Natural killer cell (primary cell): ENCODE results near the gene AUH. TPM values are rescaled to one million over a fixed set of nuclear protein-coding genes. Genes with fewer than 3 reads are reported as not detected.
A peak's percentile ranks its signal among the peaks of the same experiment; 100 is the strongest.

Source experiments
- ATAC-seq, 3 donors: fragments of 150-1000 bp in 2 of 3; fragments of 200-7000 bp in 1 of 3; cut with Tn5 transposase; 1 replicate in 1 of 3; 2 replicates in 2 of 3; pipeline ENCODE4 v1.10.0; 2021; ENCODE audit warnings: mild to moderate bottlenecking in 2 of 3, moderate library complexity in 2 of 3
- DNase-seq, 2 donors: peaks; one replicate each; pipeline versions ENCODE4 v3.0.0 to v3.0.0-alpha.2; 2013 to 2021; ENCODE audit warnings: mixed read lengths in 1 of 2
- H3K27ac ChIP-seq: one replicate; pipeline ENCODE4 v1.5.1; 2013; ENCODE audit warnings: mild to moderate bottlenecking, low read length
- H3K27me3 ChIP-seq: one replicate; pipeline ENCODE4 v1.6.1; 2013; ENCODE audit warnings: low read length; ENCODE audit not compliant: control insufficient read depth, insufficient read depth
- H3K36me3 ChIP-seq: one replicate; pipeline ENCODE4 v1.6.1; 2013; ENCODE audit warnings: low read length; ENCODE audit not compliant: control insufficient read depth, insufficient read depth
- H3K4me1 ChIP-seq: one replicate; pipeline ENCODE4 v1.6.1; 2013; ENCODE audit warnings: low read length; ENCODE audit not compliant: control insufficient read depth, insufficient read depth
- H3K4me3 ChIP-seq: one replicate; pipeline ENCODE4 v1.5.1; 2013; ENCODE audit warnings: low read length
- H3K9me3 ChIP-seq: one replicate; pipeline ENCODE4 v1.6.1; 2013; ENCODE audit warnings: low read length; ENCODE audit not compliant: control insufficient read depth, insufficient read depth
- H3K27ac Mint-ChIP-seq, 2 donors: one replicate each; pipeline ENCODE4 v1.8.0; 2022; ENCODE audit warnings: mild to moderate bottlenecking in 2 of 2, mixed read lengths in 2 of 2, moderate library complexity in 1 of 2
- H3K27me3 Mint-ChIP-seq, 2 donors: one replicate each; pipeline ENCODE4 v1.8.0; 2022; ENCODE audit warnings: low read depth in 2 of 2, mixed read lengths in 2 of 2
- H3K36me3 Mint-ChIP-seq: one replicate; pipeline ENCODE4 v1.8.0; 2022; ENCODE audit warnings: mixed read lengths
- H3K4me1 Mint-ChIP-seq, 2 donors: one replicate each; pipeline ENCODE4 v1.8.0; 2022; ENCODE audit warnings: mixed read lengths in 2 of 2
- H3K4me3 Mint-ChIP-seq: one replicate; pipeline ENCODE4 v1.8.0; 2022; ENCODE audit warnings: mild to moderate bottlenecking, moderate library complexity, mixed read lengths
- H3K9me3 Mint-ChIP-seq, 2 donors: one replicate each; pipeline ENCODE4 v1.8.0; 2022; ENCODE audit warnings: mixed read lengths in 2 of 2
- WGBS: methylation state at CpG from one replicate; pipeline ENCODE4 v1.1.7; 2013; ENCODE audit warnings: missing lambda C conversion rate; ENCODE audit not compliant: insufficient coverage; 5-methylcytosine and 5-hydroxymethylcytosine counted together
- intact Hi-C: fragments of 100-400 bp; cut with micrococcal nuclease; formaldehyde crosslinking; loops from one replicate; pipeline ENCODE4 v1.14.2; 2022
- total RNA-seq, 4 donors: library from RNA; stranded (reverse); fragments of 120-200 nt in 1 of 4; gene quantifications; one replicate each; pipeline versions ENCODE4 v1.2.3 to v1.2.4, GENCODE V29; 2013 to 2022
- TF ChIP-seq, protein P1 (sequence below): fragments of 200-600 bp; IDR thresholded peaks from one replicate; pipeline ENCODE4 v1.8.0; 2022; ENCODE audit warnings: antibody characterized with exemption

Gene AUH
- total RNA-seq, 3 donors from 2014 or later (not counting 1 experiment from before 2014, with no cell fraction given): 26.7 to 36.6 (median 34.9) TPM

DNA sequence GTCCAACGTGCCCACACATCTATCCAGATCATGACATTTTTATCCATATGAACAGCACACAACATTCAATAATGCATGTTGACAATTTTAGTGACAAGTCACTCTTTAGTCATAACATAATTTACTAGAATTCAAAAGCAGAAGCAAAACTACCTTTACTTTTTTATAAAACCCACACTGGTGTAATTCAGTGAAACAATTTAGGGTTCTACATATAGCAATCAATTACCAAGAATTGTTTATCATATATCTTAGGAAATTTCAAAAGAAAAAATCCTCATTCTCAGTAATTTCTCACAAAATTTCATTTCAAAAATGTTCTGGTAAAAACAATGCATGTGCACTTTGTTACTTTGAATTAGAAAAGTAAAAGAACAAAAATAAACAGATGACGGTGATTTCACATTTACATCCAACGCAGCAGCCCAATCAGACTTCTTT lies 12.6 kb downstream of the AUH start:
- Histone ChIP-seq H3K27me3 (no peaks in the 10 kb centered on the region), H3K9me3 (no peaks in the 10 kb centered on the region), H3K4me1 (no peaks in the 10 kb centered on the region), H3K4me3 (no peak overlapping the region), H3K27ac (no peak overlapping the region), H3K36me3 (peaks cover 18% of the 10 kb centered on the region)
- ATAC-seq: no peak
- intact Hi-C loops: no loop called here
- TF ChIP-seq, protein P1, sequence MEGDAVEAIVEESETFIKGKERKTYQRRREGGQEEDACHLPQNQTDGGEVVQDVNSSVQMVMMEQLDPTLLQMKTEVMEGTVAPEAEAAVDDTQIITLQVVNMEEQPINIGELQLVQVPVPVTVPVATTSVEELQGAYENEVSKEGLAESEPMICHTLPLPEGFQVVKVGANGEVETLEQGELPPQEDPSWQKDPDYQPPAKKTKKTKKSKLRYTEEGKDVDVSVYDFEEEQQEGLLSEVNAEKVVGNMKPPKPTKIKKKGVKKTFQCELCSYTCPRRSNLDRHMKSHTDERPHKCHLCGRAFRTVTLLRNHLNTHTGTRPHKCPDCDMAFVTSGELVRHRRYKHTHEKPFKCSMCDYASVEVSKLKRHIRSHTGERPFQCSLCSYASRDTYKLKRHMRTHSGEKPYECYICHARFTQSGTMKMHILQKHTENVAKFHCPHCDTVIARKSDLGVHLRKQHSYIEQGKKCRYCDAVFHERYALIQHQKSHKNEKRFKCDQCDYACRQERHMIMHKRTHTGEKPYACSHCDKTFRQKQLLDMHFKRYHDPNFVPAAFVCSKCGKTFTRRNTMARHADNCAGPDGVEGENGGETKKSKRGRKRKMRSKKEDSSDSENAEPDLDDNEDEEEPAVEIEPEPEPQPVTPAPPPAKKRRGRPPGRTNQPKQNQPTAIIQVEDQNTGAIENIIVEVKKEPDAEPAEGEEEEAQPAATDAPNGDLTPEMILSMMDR: no peak
- H3K27ac Mint-ChIP-seq: peak overlapping the region; percentile 72 to 73
- no peaks in the 10 kb centered on the region for H3K27me3 Mint-ChIP-seq
- H3K9me3 Mint-ChIP-seq: no peaks in the 10 kb centered on the region
- WGBS: 94% methylated on average over 3 of the region's 3 CpGs
- H3K36me3 Mint-ChIP-seq: no peaks in the 10 kb centered on the region
- H3K4me3 Mint-ChIP-seq: no peak overlapping the region
- peaks cover 14 to 16% of the 10 kb centered on the region in 2 donors for H3K4me1 Mint-ChIP-seq
- no peak for DNase-seq

DNA sequence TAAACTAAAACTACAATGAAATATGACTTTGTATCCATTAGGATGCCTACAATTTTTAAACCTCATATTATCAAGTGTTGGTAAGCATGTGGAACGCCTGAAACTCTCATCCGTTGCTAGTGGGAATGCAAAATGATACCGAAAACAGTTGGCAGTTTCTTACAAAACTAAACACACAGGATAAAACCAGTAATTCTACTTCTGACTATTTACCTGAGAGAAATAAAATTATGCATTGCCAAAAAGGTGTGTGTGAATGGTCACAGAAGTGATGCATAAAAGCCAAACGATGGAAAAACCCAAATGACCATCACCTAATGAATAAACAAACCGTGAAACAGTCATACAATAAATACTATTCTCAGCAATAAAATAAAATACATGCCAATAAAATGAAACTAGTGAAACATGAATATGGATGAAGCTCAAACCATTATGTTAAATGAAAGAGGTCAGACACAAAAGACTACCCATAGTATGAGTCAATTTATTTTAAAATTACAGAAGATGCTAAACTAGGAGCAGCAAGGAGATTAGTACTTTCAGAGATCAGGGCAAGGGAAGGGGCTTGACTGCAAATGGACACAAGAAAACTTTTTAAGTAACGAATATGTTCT lies 13.4 kb downstream of the AUH start:
- H3K27me3 Mint-ChIP-seq: no peaks in the 10 kb centered on the region
- H3K27ac ChIP-seq: no peak overlapping the region
- H3K36me3 ChIP-seq: peaks cover 16% of the 10 kb centered on the region
- DNase-seq (no peak), ATAC-seq (no peak)
- TF ChIP-seq, protein P1: no peak
- WGBS: 95% methylated on average over 4 of the region's 6 CpGs
- H3K4me1 ChIP-seq: no peaks in the 10 kb centered on the region
- H3K9me3 Mint-ChIP-seq: no peaks in the 10 kb centered on the region
- no peaks in the 10 kb centered on the region for H3K27me3 ChIP-seq
- H3K27ac Mint-ChIP-seq: no peak overlapping the region
- H3K4me3 ChIP-seq: no peak overlapping the region
- no peaks in the 10 kb centered on the region for H3K9me3 ChIP-seq
- H3K4me3 Mint-ChIP-seq: no peak overlapping the region
- intact Hi-C loops: no loop called here
- H3K4me1 Mint-ChIP-seq: peaks cover 14 to 16% of the 10 kb centered on the region in 2 donors
- no peaks in the 10 kb centered on the region for H3K36me3 Mint-ChIP-seq

DNA sequence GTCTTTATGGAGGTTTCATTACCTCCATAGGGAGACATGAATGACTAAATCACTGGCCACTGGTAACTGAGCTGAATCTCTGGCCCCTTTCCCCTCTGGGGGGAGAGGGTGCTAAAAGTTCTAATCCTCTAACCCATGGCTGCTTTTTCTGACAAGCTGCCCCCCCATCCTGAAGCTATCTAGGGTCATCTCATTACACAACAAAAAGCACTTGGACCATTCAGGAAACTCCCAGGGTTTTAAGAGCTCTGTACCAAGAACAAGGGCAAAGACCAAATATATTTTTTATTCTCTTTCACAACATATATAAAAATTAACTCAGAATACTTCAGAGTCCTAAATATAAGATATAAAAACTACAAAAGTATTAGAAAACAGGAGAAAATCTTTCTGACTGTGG lies 14.3 kb downstream of the AUH start:
- Histone ChIP-seq H3K36me3 (peaks cover 17% of the 10 kb centered on the region), H3K27me3 (no peaks in the 10 kb centered on the region), H3K9me3 (no peaks in the 10 kb centered on the region), H3K4me3 (no peak overlapping the region), H3K4me1 (no peaks in the 10 kb centered on the region), H3K27ac (no peak overlapping the region)
- peaks cover 16 to 21% of the 10 kb centered on the region in 2 donors for H3K4me1 Mint-ChIP-seq
- no peaks in the 10 kb centered on the region for H3K36me3 Mint-ChIP-seq
- TF ChIP-seq, protein P1: no peak
- no peak overlapping the region for H3K4me3 Mint-ChIP-seq
- no peak for DNase-seq
- ATAC-seq: no peak
- no peaks in the 10 kb centered on the region for H3K9me3 Mint-ChIP-seq
- H3K27ac Mint-ChIP-seq: no peak overlapping the region
- intact Hi-C loops: no loop called here
- no peaks in the 10 kb centered on the region for H3K27me3 Mint-ChIP-seq

DNA sequence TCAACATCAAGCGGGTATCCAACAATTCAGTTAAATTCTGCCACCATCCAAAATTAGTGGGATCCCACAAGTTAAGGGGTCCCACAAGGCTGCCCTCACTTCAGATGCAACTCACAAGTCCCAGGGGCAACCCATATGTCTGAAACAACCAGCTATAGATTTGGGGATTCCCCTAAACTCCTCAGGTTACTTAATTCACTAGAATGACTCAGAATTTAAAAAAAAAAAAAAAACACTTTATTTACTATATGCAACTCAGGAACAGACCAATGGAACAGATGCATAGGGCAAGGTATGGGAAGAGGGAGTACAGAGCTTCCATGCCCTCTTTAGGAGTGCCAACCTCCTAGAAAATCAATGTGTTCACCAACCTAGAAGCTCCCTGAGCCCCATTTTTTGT lies 15.1 kb downstream of the AUH start:
- intact Hi-C loops: no loop called here

More for the DNA sequence above, 15.1 kb downstream of the AUH start:
- Mint-ChIP-seq H3K36me3 (peaks cover 2% of the 10 kb centered on the region), H3K4me3 (no peak overlapping the region), H3K9me3 (no peaks in the 10 kb centered on the region), H3K27ac (peak overlapping the region in 1 of 2 donors; percentile 5), H3K4me1 (peaks cover 18 to 28% of the 10 kb centered on the region in 2 donors), H3K27me3 (no peaks in the 10 kb centered on the region)
- Histone ChIP-seq H3K4me3 (no peak overlapping the region), H3K27ac (no peak overlapping the region), H3K9me3 (no peaks in the 10 kb centered on the region), H3K27me3 (no peaks in the 10 kb centered on the region), H3K36me3 (peaks cover 22% of the 10 kb centered on the region), H3K4me1 (peaks cover 3% of the 10 kb centered on the region)
- DNase-seq (no peak), ATAC-seq (peak in 2 of 3 donors; percentile 34 to 75)
- 92% methylated on average over 1 of the region's 1 CpG for WGBS
- TF ChIP-seq, protein P1: no peak
